ENCODE data around the gene HRK. TPM values are rescaled to one million over a fixed set of nuclear protein-coding genes. Genes with fewer than 3 reads are reported as not detected.

HRK gene
- total RNA-seq, 1 experiment from 2014 or later = 0.33 TPM

DNA sequence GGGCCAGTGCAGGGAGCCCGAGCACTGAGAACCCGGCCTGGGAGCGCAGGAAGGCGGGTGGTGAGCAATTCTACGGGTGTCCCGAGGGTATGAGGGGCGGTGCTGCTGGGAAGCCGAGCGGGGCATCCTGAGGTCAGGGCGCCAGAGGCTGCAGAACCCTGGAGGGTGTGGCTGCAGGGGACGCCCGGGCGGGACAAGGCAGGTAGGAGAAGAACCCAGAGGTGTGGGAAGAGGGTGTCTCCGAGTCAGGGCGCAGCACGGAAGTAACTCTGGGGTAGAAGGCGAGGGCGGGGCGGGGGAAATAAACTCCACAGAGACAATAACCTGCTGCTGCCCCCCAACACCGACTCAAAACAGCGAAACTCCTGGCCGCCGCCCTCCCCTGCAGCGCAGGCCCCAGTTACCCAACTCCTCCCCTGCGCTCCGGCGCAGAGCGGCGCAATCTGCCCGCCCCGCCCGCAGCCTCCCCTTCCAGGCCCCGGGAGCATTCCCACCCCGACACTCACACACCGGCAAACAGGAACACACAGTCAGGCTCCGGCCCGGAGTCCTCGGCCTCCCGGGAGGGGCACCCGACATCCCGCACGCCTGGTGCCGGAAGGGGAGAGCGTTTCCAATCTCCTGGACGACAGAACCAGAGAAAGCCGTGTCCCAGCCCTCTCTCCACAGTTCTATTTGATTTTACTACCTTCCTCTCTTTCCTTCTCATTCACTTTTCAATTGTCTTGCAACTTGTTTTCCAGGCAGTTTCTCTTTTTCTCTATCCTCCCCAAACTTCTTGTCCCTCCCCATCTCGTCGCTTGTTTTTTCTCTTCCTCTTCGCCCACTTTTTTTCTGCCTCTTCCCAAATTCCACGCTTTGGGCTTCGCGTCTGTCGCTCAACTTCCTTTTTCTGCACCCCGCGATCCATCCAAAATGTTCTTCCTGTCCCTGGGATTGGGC is 2.4 kb downstream of the HRK start:
- POLR2A ChIA-PET (ENCODE audit: unreplicated experiment) = no interaction called here
- H3F3A ChIP-seq (ENCODE audit: low read length, unreplicated experiment) = no peaks in the 10 kb centered on the region
- no peaks in the 10 kb centered on the region for H4K20me1 ChIP-seq (ENCODE audit: low read length)
- H3K27me3 ChIP-seq (ENCODE audit: low read length) = peaks cover 27% of the 10 kb centered on the region
- H3K9me2 ChIP-seq (replicated peaks; ENCODE audit: low read length) = no peaks in the 10 kb centered on the region
- no peak overlapping the region for H3K27ac ChIP-seq (ENCODE audit: low read length)
- TF ChIP-seq EZH2phosphoT487 (IDR thresholded peaks at IDR 0.05; ENCODE audit: borderline replicate concordance, low read length) (no peak), EZH2 (IDR thresholded peaks at IDR 0.05; ENCODE audit: low read length, unreplicated experiment) (no peak), CTCF (conservative IDR thresholded peaks at IDR 0.05; ENCODE audit: low read depth, low read length) (no peak)
- 0 out of 2 replicates have a peak overlapping the region, but pooled peaks have one; percentile 7 for H3K9ac ChIP-seq (ENCODE audit: low read length)
- BruUV-seq (replicated peaks) = no TSS peak
- DNase-seq (peak; percentile 50), ATAC-seq (peak; percentile 33)
- peaks cover 30% of the 10 kb centered on the region for H3K4me1 ChIP-seq (ENCODE audit: insufficient read depth, low read length)
- H3K79me2 ChIP-seq (ENCODE audit: low read length) = no peaks in the 10 kb centered on the region
- H3K4me2 ChIP-seq (ENCODE audit: low read length) = peak overlapping the region; percentile 91
- no peaks in the 10 kb centered on the region for H3K36me3 ChIP-seq (ENCODE audit: low read depth, low read length)
- H2AFZ ChIP-seq (ENCODE audit: low read length) = peak overlapping the region; percentile 90
- intact Hi-C loops (cut with micrococcal nuclease) = no loop called here
- CTCF ChIA-PET = no interaction called here
- H3K9me3 ChIP-seq (ENCODE audit: low read length) = no peaks in the 10 kb centered on the region
- H3K4me3 ChIP-seq (ENCODE audit: low read length) = peak overlapping the region; percentile 72

DNA sequence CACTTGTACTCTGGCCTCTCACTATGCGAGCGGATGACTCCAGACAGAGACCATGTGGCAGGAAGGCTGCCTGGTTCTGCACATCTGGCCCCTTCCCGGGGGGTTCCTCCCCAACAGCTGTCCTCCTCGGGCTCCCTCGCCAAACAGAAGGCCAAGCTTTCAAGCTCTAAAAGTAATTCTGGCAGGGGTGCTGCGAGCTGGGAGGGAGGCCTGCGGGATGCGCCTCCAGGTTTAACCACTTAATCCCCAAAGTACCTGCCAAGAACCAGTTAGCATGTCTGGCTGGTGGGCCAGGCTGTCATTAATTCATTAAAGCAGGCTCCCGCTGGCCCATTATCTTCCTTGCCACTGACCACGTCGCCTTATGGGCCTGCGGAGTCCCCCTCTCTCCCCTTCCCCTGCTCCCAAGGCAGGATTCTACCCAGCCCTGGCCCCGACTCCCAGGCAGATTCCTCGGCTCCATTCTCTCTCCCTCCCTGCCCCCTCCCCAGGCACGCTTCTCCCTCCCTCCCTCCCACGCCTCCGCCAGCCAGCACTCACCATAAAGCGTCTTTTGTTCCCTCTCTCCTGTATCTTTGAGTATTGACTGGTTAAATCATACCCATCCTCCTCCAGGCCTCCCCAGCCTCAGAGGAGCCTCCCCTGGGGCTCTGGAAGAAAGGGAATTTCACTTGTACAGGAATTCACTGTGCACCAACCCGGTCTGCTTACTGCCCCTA is 4.9 kb downstream of the HRK start:
- Histone ChIP-seq H3F3A (ENCODE audit: low read length, unreplicated experiment) (no peaks in the 10 kb centered on the region), H4K20me1 (ENCODE audit: low read length) (no peaks in the 10 kb centered on the region), H3K9ac (ENCODE audit: low read length) (no peak overlapping the region), H3K4me2 (ENCODE audit: low read length) (no peak overlapping the region), H3K36me3 (ENCODE audit: low read depth, low read length) (no peaks in the 10 kb centered on the region), H3K4me3 (ENCODE audit: low read length) (no peak overlapping the region), H3K79me2 (ENCODE audit: low read length) (no peaks in the 10 kb centered on the region), H3K4me1 (ENCODE audit: insufficient read depth, low read length) (peaks cover 22% of the 10 kb centered on the region), H3K9me3 (ENCODE audit: low read length) (no peaks in the 10 kb centered on the region), H3K27me3 (ENCODE audit: low read length) (peaks cover 16% of the 10 kb centered on the region), H3K27ac (ENCODE audit: low read length) (no peak overlapping the region), H2AFZ (ENCODE audit: low read length) (no peak overlapping the region), H3K9me2 (replicated peaks; ENCODE audit: low read length) (no peaks in the 10 kb centered on the region)
- POLR2A ChIA-PET (ENCODE audit: unreplicated experiment) = no interaction called here
- CTCF ChIA-PET = no interaction called here
- BruUV-seq (replicated peaks) = no TSS peak
- intact Hi-C loops (cut with micrococcal nuclease) = no loop called here
- no peak for TF ChIP-seq CTCF (conservative IDR thresholded peaks at IDR 0.05; ENCODE audit: low read depth, low read length)
- TF ChIP-seq EZH2 (IDR thresholded peaks at IDR 0.05; ENCODE audit: low read length, unreplicated experiment) = no peak
- no peak for TF ChIP-seq EZH2phosphoT487 (IDR thresholded peaks at IDR 0.05; ENCODE audit: borderline replicate concordance, low read length)
- no peak for ATAC-seq
- no peak for DNase-seq

Measured in PC-3 (cell line).